Heart left ventricle (tissue), 13 donors: Measurements from ENCODE around the gene AHCYL2.

Source experiments
- CTCF ChIP-seq, 12 donors: fragments of 200-600 bp; sonication (generic) in 4 of 12; IDR thresholded peaks; one replicate each; pipeline versions ENCODE4 v1.5.0 to v1.8.0; 2018 to 2022; ENCODE audit warnings: antibody characterized with exemption in 12 of 12, mild to moderate bottlenecking in 5 of 12
- POLR2A ChIP-seq, 2 donors: fragments of 450-650 bp; IDR thresholded peaks; one replicate each; pipeline ENCODE4 v1.6.1; 2017; ENCODE audit warnings: antibody characterized with exemption in 2 of 2, mild to moderate bottlenecking in 2 of 2, moderate library complexity in 2 of 2
- donor health status: ischemic (EF 13 %, LVEDD 7.1; RV severe dilation, severe dysfunction).
- donor health status: DM: no; HTN: yes; CAD: no.
- donor health status: DM: no; HTN: no; CAD: no.
- donor health status: ischemic (EF 25% LVEDD 6.9; RV normal size, moderate dysfunction).
- donor health status: ischemic (EF 25% LVEDD 5.7; RV mildly dilated, moderate dysfunction).
- donor health status: ischemic (EF 35%, LVEDD 5.7; RV mildly dilated, moderate dysfunction).
- donor health status: nonischemic (EF 11% LVEDD 7.7; RV severe dilation, severe dysfunction).
- donor health status: DM: yes; HTN: yes; CAD: no.
- donor health status: PGD.
- donor health status: ischemic (EF 29% LVEDD 5.4; RV normal size, mild dysfunction).
- donor health status: nonischemic (EF 23%, LVEDD 6.1; RV moderate dilation, normal function).

DNA sequence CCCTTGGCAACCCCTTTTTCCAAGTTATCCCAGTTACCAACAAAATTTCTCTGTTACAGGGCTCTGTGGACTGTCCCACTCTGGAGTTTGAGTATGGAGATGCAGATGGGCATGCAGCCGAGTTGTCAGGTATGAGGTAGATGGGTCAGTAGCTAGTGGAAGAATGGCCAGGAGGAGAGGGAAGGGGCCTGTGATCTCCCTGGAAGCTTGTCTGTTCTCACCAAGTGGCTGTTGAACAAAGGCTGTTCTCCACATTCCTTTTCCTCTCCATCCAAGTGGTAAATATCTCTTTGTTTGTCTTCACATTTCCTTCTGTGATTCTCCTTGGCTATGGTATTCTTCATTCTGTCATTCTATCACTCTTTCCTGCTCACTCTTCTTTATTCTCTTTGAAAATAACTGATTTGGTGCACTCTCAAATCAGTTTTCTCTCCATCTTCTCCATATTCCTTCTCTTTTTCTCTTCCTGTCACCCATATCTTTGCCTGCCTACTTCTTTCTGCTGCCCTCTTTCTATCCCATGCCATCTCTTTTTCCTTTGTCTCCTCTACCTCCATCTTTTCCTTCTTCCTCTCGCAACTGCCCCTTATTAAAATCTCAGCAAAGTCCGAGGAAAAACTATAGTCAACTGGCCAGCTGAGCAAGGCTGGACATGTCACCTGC is 215.3 kb downstream of the AHCYL2 start:
- TF ChIP-seq POLR2A (IDR thresholded peaks at IDR 0.05) (no peak), CTCF (IDR thresholded peaks at IDR 0.05) (no peak)
